Measurements from ENCODE around the gene AP1S3.

Gene AP1S3

GRCh38 chr2:223722226-223722625 lies 115.2 kb downstream of the AP1S3 start:
- TF ChIP-seq CTCF (IDR thresholded peaks at IDR 0.05; ENCODE audit: extremely low read depth, missing control alignments), result no peak
- no peak for DNase-seq (ENCODE audit: low spot score)

- no peak for DNase-seq (ENCODE audit: low spot score)
- TF ChIP-seq CTCF (IDR thresholded peaks at IDR 0.05; ENCODE audit: extremely low read depth, missing control alignments), result no peak
Observed at GRCh38 chr2:223721746-223722145, 115.6 kb downstream of the AP1S3 start.

DNA sequence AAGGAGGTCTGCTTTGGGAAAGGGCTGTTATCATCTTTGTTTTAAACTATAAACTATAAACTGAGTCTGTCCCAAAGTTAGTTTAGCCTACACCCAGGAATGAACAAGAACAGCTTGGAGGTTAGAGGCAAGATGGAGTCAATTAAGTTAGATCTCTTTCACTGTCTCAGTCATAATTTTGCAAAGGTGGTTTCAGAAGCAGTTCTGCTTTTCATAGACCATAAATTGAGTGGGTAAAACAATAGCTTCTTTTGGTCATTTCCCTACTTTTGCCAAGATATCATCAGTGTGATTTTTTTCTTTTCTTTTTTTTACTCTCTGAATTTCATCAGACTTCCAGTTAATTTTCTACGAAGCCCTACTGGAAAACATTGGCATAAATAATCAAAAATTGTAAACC lies 117.0 kb downstream of the AP1S3 start:
- TF ChIP-seq CTCF (IDR thresholded peaks at IDR 0.05; ENCODE audit: extremely low read depth, missing control alignments), result no peak
- DNase-seq (ENCODE audit: low spot score), result no peak

DNA sequence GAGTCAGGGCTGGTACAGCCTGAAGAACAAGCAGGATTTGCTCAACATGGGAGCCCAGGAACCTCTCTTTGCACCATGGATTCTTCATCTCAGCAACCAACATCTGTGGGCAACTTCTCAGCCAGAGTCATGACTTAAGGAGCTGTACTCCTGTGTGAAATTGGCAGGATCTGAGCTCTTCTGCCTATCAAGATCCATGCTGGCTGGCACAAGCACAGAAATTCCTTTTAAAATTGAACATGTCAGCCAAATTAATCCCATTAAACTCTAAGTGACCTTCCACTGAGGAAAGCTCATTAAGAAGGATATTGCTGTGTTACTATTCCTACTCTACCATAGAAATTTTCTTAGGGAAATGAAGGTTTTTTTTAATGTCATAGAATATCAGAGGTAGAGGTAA lies 124.7 kb downstream of the AP1S3 start:
- DNase-seq (ENCODE audit: low spot score), result no peak
- no peak for TF ChIP-seq CTCF (IDR thresholded peaks at IDR 0.05; ENCODE audit: extremely low read depth, missing control alignments)

GRCh38 chr2:223711596-223712326 lies 125.6 kb downstream of the AP1S3 start:
- no peak for TF ChIP-seq CTCF (IDR thresholded peaks at IDR 0.05; ENCODE audit: extremely low read depth, missing control alignments)
- no peak for DNase-seq (ENCODE audit: low spot score)
